ENCODE data around the gene SHC2.

SHC2 gene, protein sequence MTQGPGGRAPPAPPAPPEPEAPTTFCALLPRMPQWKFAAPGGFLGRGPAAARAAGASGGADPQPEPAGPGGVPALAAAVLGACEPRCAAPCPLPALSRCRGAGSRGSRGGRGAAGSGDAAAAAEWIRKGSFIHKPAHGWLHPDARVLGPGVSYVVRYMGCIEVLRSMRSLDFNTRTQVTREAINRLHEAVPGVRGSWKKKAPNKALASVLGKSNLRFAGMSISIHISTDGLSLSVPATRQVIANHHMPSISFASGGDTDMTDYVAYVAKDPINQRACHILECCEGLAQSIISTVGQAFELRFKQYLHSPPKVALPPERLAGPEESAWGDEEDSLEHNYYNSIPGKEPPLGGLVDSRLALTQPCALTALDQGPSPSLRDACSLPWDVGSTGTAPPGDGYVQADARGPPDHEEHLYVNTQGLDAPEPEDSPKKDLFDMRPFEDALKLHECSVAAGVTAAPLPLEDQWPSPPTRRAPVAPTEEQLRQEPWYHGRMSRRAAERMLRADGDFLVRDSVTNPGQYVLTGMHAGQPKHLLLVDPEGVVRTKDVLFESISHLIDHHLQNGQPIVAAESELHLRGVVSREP

DNA sequence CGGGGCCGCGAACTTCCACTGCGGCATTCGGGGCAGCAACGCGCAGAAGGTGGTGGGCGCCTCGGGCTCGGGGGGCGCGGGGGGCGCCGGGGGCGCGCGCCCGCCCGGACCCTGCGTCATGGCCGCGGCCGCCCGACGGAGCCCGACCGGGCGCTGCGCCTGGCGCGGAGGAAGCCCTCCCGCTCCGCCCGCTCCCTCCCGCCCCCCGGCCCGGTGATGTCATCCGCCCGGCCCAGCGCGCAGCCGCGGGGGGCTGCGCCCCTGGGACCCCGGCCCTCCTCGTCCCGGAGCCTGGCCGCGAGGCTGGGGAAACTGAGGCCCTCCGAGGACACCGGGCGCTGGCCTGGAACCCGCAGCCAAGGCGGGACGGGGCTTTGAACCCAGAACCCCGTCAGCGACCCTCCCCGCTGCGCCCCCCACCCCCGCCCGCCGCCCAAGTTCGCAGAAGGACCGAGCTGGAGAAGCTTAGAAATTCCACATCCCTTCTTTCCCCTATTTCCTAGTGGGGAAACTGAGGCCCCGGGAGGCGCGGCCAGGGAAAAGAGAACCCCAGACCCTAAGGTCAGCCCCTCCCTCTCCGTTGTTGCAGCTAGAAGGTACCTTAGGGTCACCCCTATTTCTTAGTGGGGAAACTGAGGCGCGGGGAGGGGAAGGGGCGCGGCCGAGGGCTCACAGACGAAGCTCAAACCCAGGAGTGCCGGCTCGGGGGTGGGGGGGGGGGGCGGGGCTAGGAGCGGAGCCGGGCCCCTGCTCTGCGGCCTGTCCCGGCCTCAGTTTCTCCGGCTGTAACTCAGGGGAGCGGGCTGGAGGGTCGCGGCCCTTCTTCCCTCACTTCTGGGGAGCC lies at the start of gene SHC2:
SHC2 (minus strand) TSS at position 157 of the 844 bp plus-strand sequence; CDS start at position 120, 37 bp downstream.
- Mint-ChIP-seq H3K4me3 (peak within 1 kb of the TSS; percentile 43), H3K27ac (no peak within 1 kb of the TSS), H3K36me3 (ENCODE audit: low read depth) (no peaks in the 10 kb centered on the region), H3K9me3 (no peaks in the 10 kb centered on the region), H3K4me1 (ENCODE audit: low read depth) (no peaks in the 10 kb centered on the region), H3K27me3 (ENCODE audit: low read depth) (peaks cover 19% of the 10 kb centered on the region)
- no peak for DNase-seq (ENCODE audit: low spot score)

DNA sequence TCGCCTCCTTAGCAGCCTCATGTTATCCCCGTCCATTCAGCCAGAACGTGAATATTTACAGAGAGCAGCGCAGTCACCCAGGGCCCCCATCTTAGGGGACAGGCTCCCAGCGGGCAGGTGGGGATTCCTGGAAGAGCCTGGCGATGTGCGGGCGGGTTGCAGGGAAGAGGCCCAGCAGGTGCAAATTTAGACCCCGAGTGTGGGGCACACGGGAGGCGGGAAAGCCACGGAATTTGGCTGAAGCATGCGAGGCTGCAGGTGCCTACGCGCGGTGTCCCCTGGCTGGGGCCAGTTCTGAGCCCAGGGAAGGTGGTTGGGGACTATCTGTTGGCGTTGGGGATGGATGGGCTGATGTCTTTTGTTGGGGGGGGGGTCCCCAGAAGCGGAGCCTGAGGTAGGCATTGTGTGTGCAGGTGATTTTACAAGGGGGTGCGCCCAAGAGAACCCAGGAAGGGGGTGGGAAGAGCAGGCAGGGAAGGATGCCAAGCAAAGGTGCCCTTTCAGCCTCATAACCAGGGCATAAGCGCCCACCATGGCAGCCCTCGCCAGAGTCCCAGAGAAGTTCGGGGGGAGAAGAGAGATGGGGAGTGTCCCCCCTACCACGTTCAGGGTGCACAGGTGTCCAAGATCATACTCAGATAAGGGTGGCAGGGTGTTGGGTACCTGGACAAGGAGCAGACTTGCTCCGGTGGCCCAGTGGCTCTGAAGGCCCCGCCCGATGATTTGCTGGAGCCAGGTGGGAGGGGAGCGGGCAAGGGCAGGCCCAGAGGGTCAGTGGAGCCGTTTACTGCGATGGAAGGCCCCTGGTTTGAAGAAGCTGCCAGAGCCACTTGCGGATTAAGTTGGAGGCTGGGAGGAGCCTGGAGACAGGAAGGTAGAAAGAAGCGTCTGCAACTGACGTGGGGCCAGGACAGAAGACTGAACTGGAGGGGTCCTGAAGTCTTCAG lies 47.6 kb upstream of the SHC2 start:
- Mint-ChIP-seq H3K4me3 (peak overlapping the region; percentile 89), H3K27me3 (ENCODE audit: low read depth) (no peaks in the 10 kb centered on the region), H3K36me3 (ENCODE audit: low read depth) (peaks cover 16% of the 10 kb centered on the region), H3K27ac (peak overlapping the region; percentile 80), H3K4me1 (ENCODE audit: low read depth) (peaks cover 35% of the 10 kb centered on the region), H3K9me3 (no peaks in the 10 kb centered on the region)
- no peak for DNase-seq (ENCODE audit: low spot score)

DNA sequence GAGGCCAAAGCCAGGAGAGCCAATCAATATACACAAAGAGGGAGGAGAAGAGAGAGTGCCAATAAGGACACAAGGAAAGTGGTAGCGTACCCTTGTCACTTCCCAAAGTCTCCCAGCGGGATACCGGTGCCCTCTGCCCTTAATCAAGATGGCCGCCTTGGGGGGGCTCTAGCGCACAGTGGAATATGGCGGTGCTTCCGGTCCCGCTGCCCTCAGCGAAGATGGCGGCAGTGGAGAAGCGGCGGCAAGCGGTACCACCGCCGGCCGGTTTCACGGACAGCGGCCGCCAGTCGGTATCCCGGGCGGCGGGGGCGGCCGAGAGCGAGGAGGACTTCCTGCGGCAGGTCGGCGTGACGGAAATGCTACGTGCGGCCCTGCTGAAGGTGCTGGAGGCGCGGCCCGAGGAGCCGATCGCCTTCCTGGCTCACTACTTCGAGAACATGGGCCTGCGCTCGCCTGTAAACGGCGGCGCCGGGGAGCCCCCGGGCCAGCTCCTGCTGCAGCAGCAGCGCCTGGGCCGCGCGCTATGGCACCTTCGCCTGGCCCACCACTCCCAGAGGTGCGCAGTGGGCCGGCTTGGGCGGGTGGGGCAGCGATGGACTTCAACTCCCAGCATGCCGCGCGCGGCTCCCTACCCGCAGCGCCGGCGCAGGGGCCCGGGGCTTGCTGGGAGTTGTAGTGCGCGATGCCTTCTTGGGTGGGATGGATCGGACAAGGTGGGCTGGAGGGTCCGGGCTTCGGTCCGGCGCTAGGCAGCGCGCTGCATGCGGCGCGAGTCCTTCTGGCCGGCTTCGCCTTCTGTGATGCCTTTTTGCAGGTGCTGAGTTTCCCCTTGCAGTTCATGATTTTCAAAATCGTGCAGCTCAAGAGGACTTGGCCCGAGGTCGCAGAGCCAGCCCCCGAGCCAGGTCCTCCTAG lies 46.7 kb upstream of the SHC2 start, which contains the start of gene TPGS1:
TPGS1 (plus strand) TSS at position 212 of the 918 bp plus-strand sequence; CDS start at position 222, 10 bp downstream.
- peak; percentile 86 for DNase-seq (ENCODE audit: low spot score)
- peak within 1 kb of the TSS; percentile 89 for H3K4me3 Mint-ChIP-seq
- H3K36me3 Mint-ChIP-seq (ENCODE audit: low read depth), result peaks cover 16% of the 10 kb centered on the region
- no peaks in the 10 kb centered on the region for H3K9me3 Mint-ChIP-seq
- H3K27me3 Mint-ChIP-seq (ENCODE audit: low read depth), result no peaks in the 10 kb centered on the region
- peak within 1 kb of the TSS; percentile 100 for H3K27ac Mint-ChIP-seq
- H3K4me1 Mint-ChIP-seq (ENCODE audit: low read depth), result peaks cover 37% of the 10 kb centered on the region

DNA sequence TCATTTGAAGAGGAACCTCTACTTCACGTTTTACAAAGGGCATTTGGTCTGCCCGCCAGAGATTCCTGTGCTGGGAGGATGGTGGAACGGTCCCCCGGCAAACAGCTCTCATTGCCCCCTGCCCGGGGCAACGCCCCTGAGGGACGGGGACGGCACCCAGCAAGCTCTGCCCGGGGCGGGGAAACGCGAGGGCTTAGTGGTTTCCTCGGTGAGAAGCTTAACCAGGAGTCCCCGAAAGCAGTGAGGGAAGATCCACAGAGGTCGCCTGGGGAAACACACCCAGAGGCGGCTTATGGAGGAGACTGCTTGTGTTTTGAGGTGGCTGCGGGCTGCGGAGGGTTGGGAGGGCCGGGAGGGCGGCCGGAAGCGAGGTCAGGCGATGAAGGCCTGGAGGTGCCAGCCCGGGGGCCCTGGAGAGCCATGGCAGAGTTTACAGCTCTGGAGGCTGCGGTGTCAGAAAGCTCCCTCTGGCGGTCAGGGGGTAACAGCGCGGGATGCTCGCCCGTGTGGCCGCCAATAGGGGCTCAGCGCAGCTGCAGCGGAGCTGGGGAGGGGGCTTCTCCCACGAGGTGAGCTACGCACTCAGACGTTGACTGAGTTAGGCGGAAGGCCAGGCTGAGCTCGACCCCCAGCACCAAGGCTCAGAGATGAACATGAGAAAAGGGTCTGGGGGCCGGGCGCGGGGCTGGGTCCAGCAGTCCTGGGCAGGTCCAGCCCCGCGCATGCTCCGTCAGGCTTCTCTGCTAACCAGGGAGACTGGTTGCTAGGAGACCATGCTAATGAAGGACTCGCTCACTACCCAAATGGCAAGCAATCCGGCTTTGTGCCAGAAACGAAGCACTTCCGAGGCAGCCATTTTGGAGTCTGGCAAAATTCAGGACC lies 45.8 kb upstream of the SHC2 start:
- DNase-seq (ENCODE audit: low spot score), result peak; percentile 95
- peak overlapping the region; percentile 89 for H3K4me3 Mint-ChIP-seq
- H3K27me3 Mint-ChIP-seq (ENCODE audit: low read depth), result no peaks in the 10 kb centered on the region
- peak overlapping the region; percentile 100 for H3K27ac Mint-ChIP-seq
- H3K4me1 Mint-ChIP-seq (ENCODE audit: low read depth), result peaks cover 35% of the 10 kb centered on the region
- H3K36me3 Mint-ChIP-seq (ENCODE audit: low read depth), result peaks cover 16% of the 10 kb centered on the region
- H3K9me3 Mint-ChIP-seq, result no peaks in the 10 kb centered on the region

DNA sequence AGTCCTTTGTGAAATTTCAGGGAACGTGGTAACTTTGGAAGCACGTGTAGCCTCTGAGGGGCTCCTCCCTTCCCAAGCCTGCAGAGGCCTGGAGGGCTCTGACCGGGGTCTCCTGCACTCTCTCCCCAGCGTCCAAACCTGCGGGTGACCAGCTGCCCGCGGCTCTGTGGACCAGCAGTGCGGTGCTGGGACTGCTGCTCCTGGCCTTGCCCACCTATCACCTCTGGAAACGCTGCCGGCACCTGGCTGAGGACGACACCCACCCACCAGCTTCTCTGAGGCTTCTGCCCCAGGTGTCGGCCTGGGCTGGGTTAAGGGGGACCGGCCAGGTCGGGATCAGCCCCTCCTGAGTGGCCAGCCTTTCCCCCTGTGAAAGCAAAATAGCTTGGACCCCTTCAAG lies 43.8 kb upstream of the SHC2 start:
- H3K4me3 Mint-ChIP-seq, result no peak overlapping the region
- no peaks in the 10 kb centered on the region for H3K9me3 Mint-ChIP-seq
- DNase-seq (ENCODE audit: low spot score), result no peak
- H3K27ac Mint-ChIP-seq, result no peak overlapping the region
- H3K27me3 Mint-ChIP-seq (ENCODE audit: low read depth), result peaks cover 1% of the 10 kb centered on the region
- H3K36me3 Mint-ChIP-seq (ENCODE audit: low read depth), result peaks cover 8% of the 10 kb centered on the region
- H3K4me1 Mint-ChIP-seq (ENCODE audit: low read depth), result peaks cover 23% of the 10 kb centered on the region

DNA sequence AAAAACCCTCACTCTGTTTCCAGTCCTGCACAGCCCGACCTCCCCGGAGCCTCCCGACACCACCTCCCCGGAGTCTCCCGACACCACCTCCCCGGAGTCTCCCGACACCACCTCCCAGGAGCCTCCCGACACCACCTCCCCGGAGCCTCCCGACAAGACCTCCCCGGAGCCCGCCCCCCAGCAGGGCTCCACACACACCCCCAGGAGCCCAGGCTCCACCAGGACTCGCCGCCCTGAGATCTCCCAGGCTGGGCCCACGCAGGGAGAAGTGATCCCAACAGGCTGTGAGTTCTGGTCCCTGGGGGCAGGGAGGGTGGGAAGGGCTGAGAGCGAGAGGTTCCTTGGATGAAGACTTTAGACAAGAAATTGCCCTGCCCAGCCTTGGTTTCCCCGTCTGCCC lies 40.8 kb upstream of the SHC2 start:
- no peak overlapping the region for H3K27ac Mint-ChIP-seq
- H3K9me3 Mint-ChIP-seq, result no peaks in the 10 kb centered on the region
- peaks cover 11% of the 10 kb centered on the region for H3K4me1 Mint-ChIP-seq (ENCODE audit: low read depth)
- peaks cover 14% of the 10 kb centered on the region for H3K27me3 Mint-ChIP-seq (ENCODE audit: low read depth)
- no peak overlapping the region for H3K4me3 Mint-ChIP-seq
- no peaks in the 10 kb centered on the region for H3K36me3 Mint-ChIP-seq (ENCODE audit: low read depth)
- DNase-seq (ENCODE audit: low spot score), result no peak

DNA sequence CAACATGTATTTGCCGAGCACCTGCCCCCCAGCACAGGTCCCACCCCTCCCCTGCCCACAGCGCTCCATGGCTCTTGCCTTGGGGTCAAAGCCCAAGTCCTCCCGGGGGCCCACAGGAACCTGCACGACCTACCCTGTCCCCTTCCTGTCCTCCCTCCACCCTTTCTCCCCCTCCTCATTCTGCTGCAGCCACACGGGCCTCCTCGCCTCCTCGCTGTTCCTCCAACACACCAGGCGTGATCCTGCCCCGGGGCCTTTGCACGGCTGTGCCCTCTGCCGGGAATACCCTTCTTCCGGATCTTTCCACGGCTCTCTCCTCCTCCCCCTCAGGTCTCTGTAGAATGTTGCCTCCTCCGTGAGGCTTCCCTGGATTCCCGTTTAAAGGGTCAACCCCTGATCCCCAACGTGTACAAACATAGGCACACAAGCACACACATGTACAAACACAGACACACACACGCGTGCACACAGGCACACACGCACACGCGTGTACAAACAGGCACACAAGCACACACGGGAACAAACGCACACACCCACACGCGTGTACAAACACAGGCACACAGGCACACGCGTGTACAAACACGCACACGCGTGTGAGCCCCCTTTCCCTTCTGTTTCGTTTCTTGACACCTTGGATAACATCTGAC lies 38.3 kb upstream of the SHC2 start:
- Mint-ChIP-seq H3K27me3 (ENCODE audit: low read depth) (peaks cover 23% of the 10 kb centered on the region), H3K4me1 (ENCODE audit: low read depth) (peaks cover 5% of the 10 kb centered on the region), H3K9me3 (no peaks in the 10 kb centered on the region), H3K36me3 (ENCODE audit: low read depth) (no peaks in the 10 kb centered on the region), H3K4me3 (no peak overlapping the region), H3K27ac (no peak overlapping the region)
- DNase-seq (ENCODE audit: low spot score), result no peak

DNA sequence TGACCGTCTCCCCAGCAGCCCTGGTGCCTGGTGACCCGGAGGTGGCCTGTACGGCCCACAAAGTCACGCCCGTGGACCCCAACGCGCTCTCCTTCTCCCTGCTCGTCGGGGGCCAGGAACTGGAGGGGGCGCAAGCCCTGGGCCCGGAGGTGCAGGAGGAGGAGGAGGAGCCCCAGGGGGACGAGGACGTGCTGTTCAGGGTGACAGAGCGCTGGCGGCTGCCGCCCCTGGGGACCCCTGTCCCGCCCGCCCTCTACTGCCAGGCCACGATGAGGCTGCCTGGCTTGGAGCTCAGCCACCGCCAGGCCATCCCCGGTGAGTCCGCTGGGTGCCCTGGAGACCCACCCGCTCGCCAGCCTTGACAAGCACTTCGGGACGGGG lies 37.7 kb upstream of the SHC2 start:
- H3K27me3 Mint-ChIP-seq (ENCODE audit: low read depth), result peaks cover 23% of the 10 kb centered on the region
- H3K27ac Mint-ChIP-seq, result no peak overlapping the region
- H3K4me3 Mint-ChIP-seq, result no peak overlapping the region
- no peaks in the 10 kb centered on the region for H3K9me3 Mint-ChIP-seq
- peaks cover 7% of the 10 kb centered on the region for H3K4me1 Mint-ChIP-seq (ENCODE audit: low read depth)
- no peaks in the 10 kb centered on the region for H3K36me3 Mint-ChIP-seq (ENCODE audit: low read depth)
- no peak for DNase-seq (ENCODE audit: low spot score)

DNA sequence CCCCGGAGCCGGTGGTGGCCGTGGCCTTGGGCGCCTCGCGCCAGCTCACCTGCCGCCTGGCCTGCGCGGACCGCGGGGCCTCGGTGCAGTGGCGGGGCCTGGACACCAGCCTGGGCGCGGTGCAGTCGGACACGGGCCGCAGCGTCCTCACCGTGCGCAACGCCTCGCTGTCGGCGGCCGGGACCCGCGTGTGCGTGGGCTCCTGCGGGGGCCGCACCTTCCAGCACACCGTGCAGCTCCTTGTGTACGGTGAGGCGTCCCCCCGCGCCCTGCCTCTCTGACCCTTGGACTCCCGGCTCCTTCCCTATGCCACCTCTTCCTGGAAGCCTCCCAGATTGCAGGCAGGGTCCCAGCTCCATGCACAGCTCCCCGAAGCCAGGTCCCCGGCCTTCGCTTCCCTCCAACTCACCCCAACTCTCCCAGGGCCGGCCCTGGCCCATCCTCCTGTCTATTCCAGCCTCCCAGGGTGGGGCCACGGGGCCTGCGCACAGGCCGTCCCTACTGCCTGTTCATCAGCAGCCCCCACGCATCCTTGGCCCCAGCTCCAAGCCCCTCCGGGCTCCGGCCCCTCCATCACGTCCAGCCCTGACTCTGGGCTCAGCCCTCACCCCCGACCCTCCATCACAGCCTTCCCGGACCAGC lies 37.2 kb upstream of the SHC2 start:
- H3K27me3 Mint-ChIP-seq (ENCODE audit: low read depth), result peaks cover 23% of the 10 kb centered on the region
- H3K36me3 Mint-ChIP-seq (ENCODE audit: low read depth), result no peaks in the 10 kb centered on the region
- H3K4me1 Mint-ChIP-seq (ENCODE audit: low read depth), result peaks cover 7% of the 10 kb centered on the region
- no peak overlapping the region for H3K4me3 Mint-ChIP-seq
- H3K27ac Mint-ChIP-seq, result no peak overlapping the region
- no peak for DNase-seq (ENCODE audit: low spot score)
- peaks cover under 1% of the 10 kb centered on the region for H3K9me3 Mint-ChIP-seq

DNA sequence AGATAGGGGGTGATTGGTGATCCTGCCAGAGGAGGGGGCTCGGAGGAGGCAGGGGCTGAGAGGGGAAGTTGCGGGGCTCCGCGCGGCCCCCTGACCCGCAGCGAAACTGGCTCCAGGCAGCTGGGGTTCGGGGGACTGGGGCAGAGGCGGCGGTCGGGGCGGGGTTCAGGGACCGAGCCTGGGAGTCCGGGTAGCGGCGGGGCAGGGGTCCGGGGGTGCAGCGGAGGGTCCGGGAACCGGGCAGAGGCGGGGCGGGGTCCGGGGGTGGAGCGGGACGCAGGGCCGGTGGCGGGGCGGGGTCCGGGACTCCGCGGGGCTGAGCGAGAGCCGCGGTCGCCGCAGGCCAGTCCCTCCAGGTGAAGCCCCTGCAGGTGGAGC lies 36.6 kb upstream of the SHC2 start:
- Mint-ChIP-seq H3K27ac (no peak overlapping the region), H3K36me3 (ENCODE audit: low read depth) (no peaks in the 10 kb centered on the region), H3K4me3 (no peak overlapping the region), H3K27me3 (ENCODE audit: low read depth) (peaks cover 23% of the 10 kb centered on the region), H3K4me1 (ENCODE audit: low read depth) (peaks cover 5% of the 10 kb centered on the region), H3K9me3 (peaks cover 3% of the 10 kb centered on the region)
- no peak for DNase-seq (ENCODE audit: low spot score)

DNA sequence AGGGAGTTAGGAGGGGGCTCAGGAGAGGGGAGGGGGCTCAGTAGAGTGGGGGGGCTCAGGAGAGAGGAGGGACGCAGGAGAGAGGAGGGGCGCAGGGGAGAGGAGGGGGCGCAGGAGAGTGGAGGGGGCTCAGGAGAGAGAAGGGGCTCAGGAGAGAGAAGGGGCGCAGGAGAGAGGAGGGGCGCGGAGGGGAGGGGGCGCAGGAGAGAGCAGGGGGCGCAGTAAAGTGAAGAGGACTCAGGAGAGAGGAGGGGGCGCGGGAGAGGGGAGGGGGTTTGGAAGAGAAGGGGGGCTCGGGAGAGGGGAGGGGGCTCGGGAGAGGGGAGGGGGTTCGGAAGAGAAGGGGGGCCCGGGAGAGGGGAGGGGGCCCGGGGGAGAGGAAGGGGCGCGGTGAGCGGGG lies 36.2 kb upstream of the SHC2 start:
- no peak for DNase-seq (ENCODE audit: low spot score)
- no peak overlapping the region for H3K4me3 Mint-ChIP-seq
- H3K4me1 Mint-ChIP-seq (ENCODE audit: low read depth), result peaks cover 5% of the 10 kb centered on the region
- no peak overlapping the region for H3K27ac Mint-ChIP-seq
- H3K36me3 Mint-ChIP-seq (ENCODE audit: low read depth), result no peaks in the 10 kb centered on the region
- H3K9me3 Mint-ChIP-seq, result peaks cover 3% of the 10 kb centered on the region
- H3K27me3 Mint-ChIP-seq (ENCODE audit: low read depth), result peaks cover 23% of the 10 kb centered on the region

Measured in T-helper 2 cell treated with Interferon-gamma antibody and Interleukin-4, amounts not matched to agents 5 μg/mL and 100 μg/mL, for 36 hours (primary cell).